Activated naive CD4-positive, alpha-beta T cell treated with anti-CD3 and anti-CD28 coated beads for 36 hours (primary cell): ENCODE measurements around the gene PDZRN3. TPM values are rescaled to one million over a fixed set of nuclear protein-coding genes. Genes with fewer than 3 reads are reported as not detected.

Experiments used
- CTCF ChIA-PET: fragments of 350-600 bp; sonication (Branson Sonifier 250); formaldehyde crosslinking; loops from one replicate; lab custom pipeline; 2021; ENCODE audit warnings: antibody characterized with exemption; lab: Charles Lee
- DNase-seq: peaks from one replicate; pipeline ENCODE4 v3.0.0-alpha.2; 2020
- H3K27ac Mint-ChIP-seq: one replicate; pipeline ENCODE4 v1.8.0; 2021; ENCODE audit warnings: mild to moderate bottlenecking, mixed read lengths
- H3K27me3 Mint-ChIP-seq: one replicate; pipeline ENCODE4 v1.8.0; 2021; ENCODE audit warnings: low read depth, mixed read lengths
- H3K36me3 Mint-ChIP-seq: one replicate; pipeline ENCODE4 v1.8.0; 2021; ENCODE audit warnings: low read depth, mixed read lengths
- H3K4me1 Mint-ChIP-seq: one replicate; pipeline ENCODE4 v1.8.0; 2021; ENCODE audit warnings: low read depth, mixed read lengths
- H3K4me3 Mint-ChIP-seq: one replicate; pipeline ENCODE4 v1.8.0; 2021; ENCODE audit warnings: mild to moderate bottlenecking, moderate library complexity, mixed read lengths
- H3K9me3 Mint-ChIP-seq: one replicate; pipeline ENCODE4 v1.8.0; 2021; ENCODE audit warnings: mixed read lengths
- intact Hi-C: fragments of 100-400 bp; cut with micrococcal nuclease; formaldehyde crosslinking; loops from one replicate; pipeline ENCODE4 v1.15.1; 2023
- total RNA-seq, 2 experiments: library from RNA; stranded (reverse); gene quantifications; one replicate each; pipeline ENCODE4 v1.2.3, GENCODE V29; 2021

Gene PDZRN3
- total RNA-seq, 2 experiments from 2014 or later = not detected

DNA sequence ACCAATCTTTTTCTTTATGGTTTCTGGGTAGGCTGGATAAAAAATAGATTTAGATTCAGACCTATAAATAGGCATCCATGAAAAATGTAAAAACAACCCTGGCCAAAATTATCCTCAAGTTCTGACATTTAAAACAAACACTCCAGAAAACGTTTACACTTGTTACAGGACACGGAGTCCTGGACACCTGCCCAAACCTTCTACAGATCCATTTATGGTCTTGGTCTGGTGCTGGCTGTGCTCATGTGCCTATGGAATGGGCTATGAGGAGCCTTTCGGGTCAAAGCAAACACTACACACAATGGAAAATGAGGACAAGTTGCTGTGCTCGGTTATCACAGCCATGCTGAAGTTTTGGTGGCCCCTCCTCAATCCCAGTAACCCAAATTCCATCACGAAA is 108.1 kb downstream of the PDZRN3 start:
- intact Hi-C loops = no loop called here
- Mint-ChIP-seq H3K9me3 (no peaks in the 10 kb centered on the region), H3K36me3 (no peaks in the 10 kb centered on the region), H3K4me3 (no peak overlapping the region), H3K4me1 (no peaks in the 10 kb centered on the region), H3K27me3 (peaks cover 4% of the 10 kb centered on the region), H3K27ac (no peak overlapping the region)
- DNase-seq = no peak
- CTCF ChIA-PET = no interaction called here

DNA sequence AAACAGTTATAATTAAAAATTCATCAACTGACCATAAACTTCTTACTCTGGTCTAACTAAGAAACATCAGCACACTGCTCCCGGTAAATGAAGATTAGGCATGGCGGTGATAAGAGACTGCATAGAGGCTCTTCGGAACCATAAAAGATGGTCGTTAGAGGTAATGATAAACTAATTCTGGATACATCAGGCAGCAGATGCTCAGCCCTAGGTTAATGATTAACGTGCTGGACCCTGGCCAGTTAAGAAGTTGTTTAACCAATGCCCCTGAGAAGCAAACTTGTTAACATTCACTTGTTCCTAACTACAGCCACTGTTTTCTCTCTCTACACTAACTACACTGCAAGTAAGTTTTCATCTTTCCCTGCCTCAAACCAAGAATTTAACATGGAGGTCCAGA is 111.5 kb downstream of the PDZRN3 start:
- Mint-ChIP-seq H3K9me3 (no peaks in the 10 kb centered on the region), H3K4me1 (no peaks in the 10 kb centered on the region), H3K27ac (no peak overlapping the region), H3K4me3 (no peak overlapping the region), H3K27me3 (no peaks in the 10 kb centered on the region), H3K36me3 (no peaks in the 10 kb centered on the region)
- CTCF ChIA-PET = interaction anchor here (3.1 kb wide), 1 partner anchor 11 kb away, joined by 12 read pairs; no protein-coding TSS in a partner anchor
- no peak for DNase-seq
- intact Hi-C loops = no loop called here

DNA sequence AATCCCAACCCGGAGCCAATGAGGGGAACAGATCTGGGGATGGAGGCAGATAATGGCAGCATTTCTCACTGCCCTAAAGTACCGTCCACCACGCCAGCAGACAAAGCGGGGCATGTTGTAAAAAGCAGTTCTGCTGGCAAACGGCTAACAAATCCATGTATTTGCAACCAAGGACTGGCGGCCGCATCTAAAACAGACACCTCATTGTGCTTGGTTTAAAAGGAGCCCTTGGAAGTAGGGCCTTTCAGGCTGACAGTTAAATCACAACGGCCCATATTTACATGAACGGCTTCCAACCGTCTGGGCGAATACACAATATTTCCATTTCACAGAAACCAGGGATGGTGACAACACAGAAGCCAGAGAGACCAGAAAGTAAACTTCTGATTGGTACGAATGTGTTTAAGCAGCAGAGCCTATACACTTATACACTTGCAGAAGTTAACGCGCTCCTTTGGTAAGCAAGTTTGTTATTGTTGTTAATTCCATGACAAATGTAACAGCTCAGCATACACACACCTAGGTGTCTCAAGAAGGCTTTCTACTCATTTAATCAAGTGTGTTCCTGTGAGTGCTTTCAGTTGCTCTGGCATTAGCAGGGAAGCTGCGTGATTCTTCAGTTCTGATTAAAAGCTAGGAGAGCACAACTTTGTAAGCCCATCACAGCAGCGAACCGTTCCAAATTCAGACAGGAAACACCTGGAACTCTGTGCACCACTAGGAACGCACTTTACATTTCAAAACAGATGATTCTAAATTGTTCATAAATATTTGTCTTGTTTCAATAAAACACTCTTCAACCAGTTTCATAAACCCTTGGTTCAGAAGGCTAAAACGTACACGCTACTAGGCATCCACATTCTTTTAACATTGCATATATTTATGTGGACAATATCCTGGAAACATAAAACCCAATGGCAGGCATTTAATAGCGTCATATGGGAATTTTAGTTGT is 112.9 kb downstream of the PDZRN3 start:
- H3K4me3 Mint-ChIP-seq = no peak overlapping the region
- H3K36me3 Mint-ChIP-seq = no peaks in the 10 kb centered on the region
- H3K9me3 Mint-ChIP-seq = no peaks in the 10 kb centered on the region
- CTCF ChIA-PET = interaction anchor here (0.7 kb wide), 1 partner anchor 1682 kb away, joined by 3 read pairs; no protein-coding TSS in a partner anchor
- no peak for DNase-seq
- intact Hi-C loops = no loop called here
- no peak overlapping the region for H3K27ac Mint-ChIP-seq
- H3K27me3 Mint-ChIP-seq = no peaks in the 10 kb centered on the region
- H3K4me1 Mint-ChIP-seq = no peaks in the 10 kb centered on the region

DNA sequence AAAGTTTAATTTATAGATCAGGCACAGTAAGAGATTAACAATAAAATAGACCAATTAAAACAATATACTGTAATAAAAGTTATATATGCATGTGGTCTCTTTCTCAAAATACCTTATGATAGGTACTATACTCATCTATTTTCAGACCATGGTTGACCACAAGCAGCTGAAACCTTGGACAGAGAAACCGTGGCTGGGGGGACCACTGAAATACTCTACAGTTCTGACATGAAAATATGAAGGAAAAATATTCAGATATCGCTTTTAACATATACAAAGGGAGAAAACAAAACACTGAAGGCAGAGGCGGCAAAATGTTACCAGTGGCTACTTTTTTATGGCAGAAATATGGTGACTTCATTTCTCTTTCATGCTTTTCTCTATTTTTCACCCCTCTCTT is 114.0 kb downstream of the PDZRN3 start:
- H3K27me3 Mint-ChIP-seq = no peaks in the 10 kb centered on the region
- no peak overlapping the region for H3K27ac Mint-ChIP-seq
- no peaks in the 10 kb centered on the region for H3K9me3 Mint-ChIP-seq
- CTCF ChIA-PET = no interaction called here
- H3K4me1 Mint-ChIP-seq = no peaks in the 10 kb centered on the region
- H3K36me3 Mint-ChIP-seq = no peaks in the 10 kb centered on the region
- intact Hi-C loops = no loop called here
- no peak overlapping the region for H3K4me3 Mint-ChIP-seq
- DNase-seq = no peak

DNA sequence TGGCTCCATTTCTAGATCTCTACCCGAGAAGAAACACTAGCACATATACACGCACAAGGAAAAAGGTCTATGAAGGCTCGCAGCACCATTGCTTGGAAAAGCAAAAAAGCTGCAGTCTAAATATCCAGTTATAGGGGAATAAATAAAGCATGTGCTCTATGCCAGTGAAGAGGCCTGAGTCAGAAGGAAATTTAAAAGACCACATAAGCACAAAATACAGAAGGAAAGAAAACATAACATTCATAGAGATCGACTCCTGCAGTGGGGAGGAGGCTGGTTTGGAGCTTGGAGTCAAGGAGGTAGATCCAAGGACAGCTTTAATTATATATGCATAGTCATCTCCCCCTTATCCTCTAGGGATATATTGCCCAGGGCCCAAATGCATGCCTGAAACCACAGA is 114.4 kb downstream of the PDZRN3 start:
- Mint-ChIP-seq H3K9me3 (no peaks in the 10 kb centered on the region), H3K4me1 (no peaks in the 10 kb centered on the region), H3K27ac (no peak overlapping the region), H3K36me3 (no peaks in the 10 kb centered on the region), H3K27me3 (no peaks in the 10 kb centered on the region), H3K4me3 (no peak overlapping the region)
- intact Hi-C loops = no loop called here
- CTCF ChIA-PET = interaction anchor here (0.6 to 0.7 kb wide), 2 partner anchors 17 to 18 kb away, joined by 3 to 5 read pairs; no protein-coding TSS in a partner anchor
- no peak for DNase-seq

DNA sequence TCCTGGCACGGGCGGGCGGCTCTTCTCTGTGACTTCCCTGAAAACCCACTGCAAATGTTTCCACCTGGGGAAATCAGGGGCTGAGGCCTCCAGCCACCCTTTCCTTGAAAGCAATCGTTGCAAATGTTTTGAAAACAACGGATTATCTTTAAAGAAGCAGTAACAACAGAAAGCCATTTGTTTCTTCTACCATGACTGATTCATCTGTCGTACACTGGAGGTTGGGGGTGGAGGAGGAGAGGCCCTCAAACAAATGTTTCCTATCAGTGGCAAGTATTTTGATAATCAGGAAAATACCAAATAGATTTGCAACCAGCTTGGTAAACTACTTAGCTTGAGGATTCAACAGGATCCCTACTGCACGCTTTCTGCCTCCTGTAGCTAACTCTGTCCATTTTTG is 114.9 kb downstream of the PDZRN3 start:
- Mint-ChIP-seq H3K4me1 (no peaks in the 10 kb centered on the region), H3K27ac (no peak overlapping the region), H3K27me3 (no peaks in the 10 kb centered on the region), H3K36me3 (no peaks in the 10 kb centered on the region), H3K4me3 (no peak overlapping the region), H3K9me3 (no peaks in the 10 kb centered on the region)
- intact Hi-C loops = loop anchor here (10.0 kb wide), 2 partner anchors 315 to 1495 kb away; no protein-coding TSS in a partner anchor
- DNase-seq = no peak
- CTCF ChIA-PET = interaction anchor here (0.6 to 0.7 kb wide), 2 partner anchors 17 to 18 kb away, joined by 3 to 5 read pairs; no protein-coding TSS in a partner anchor

DNA sequence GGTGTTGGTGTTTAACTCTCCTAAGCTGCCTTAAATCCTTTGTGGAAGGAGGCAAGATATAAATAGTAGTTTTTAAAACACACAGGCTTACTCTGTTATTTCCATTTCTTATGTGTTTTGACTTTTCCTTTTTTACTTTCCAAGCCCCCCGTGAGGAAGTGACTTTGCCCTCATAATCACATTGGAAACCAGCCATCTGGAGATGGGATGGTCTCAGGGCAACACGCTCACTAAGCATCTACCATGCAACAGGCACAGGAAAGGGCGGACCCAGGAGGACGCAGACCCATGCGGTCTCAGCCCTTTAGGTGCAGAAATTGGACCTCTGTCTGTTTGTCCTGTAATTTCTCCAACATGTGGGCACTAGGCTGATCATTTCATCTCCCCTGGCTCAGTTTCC is 115.7 kb downstream of the PDZRN3 start:
- CTCF ChIA-PET = interaction anchor here (1.2 kb wide), 1 partner anchor 42 kb away, joined by 5 read pairs; no protein-coding TSS in a partner anchor
- no peak overlapping the region for H3K4me3 Mint-ChIP-seq
- intact Hi-C loops = loop anchor here (10.0 kb wide), 2 partner anchors 314 to 1496 kb away; no protein-coding TSS in a partner anchor
- no peaks in the 10 kb centered on the region for H3K36me3 Mint-ChIP-seq
- H3K27me3 Mint-ChIP-seq = no peaks in the 10 kb centered on the region
- no peaks in the 10 kb centered on the region for H3K4me1 Mint-ChIP-seq
- no peak for DNase-seq
- H3K9me3 Mint-ChIP-seq = no peaks in the 10 kb centered on the region
- no peak overlapping the region for H3K27ac Mint-ChIP-seq

DNA sequence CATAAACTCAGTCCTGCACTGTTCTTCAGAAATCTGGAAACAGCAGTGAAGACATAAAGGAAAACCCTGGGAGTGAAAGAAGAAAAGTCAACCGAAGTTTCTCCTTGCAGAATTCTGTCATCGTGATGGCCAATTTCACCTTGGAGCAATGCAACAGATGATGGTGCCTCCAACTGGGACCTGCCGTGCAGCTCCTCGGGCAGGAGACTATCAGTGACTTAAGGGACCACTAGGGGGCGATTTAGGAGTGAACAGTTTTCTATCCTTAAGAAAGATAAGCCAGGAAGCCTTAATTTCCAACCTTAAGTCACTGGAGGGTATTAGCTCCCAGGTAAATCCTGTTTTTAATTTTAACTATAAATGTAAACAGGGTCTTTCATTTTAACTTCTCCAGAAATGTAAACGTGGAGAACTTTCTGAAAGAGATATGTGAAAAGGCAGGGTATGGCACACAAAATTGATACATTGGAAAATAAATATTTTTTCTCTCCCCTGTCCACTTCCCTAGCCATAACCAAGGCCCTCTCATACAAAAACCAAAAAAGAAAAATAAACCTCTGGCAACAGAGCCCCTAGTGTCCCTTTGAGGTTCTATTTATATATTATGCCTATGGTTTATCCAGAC is 116.3 kb downstream of the PDZRN3 start:
- H3K27me3 Mint-ChIP-seq = no peaks in the 10 kb centered on the region
- CTCF ChIA-PET = interaction anchor here (0.6 to 1.2 kb wide), 5 partner anchors 23 to 758 kb away, joined by 3 to 5 read pairs (median 3); no protein-coding TSS in a partner anchor
- no peaks in the 10 kb centered on the region for H3K36me3 Mint-ChIP-seq
- no peaks in the 10 kb centered on the region for H3K4me1 Mint-ChIP-seq
- DNase-seq = peak; percentile 50
- H3K27ac Mint-ChIP-seq = no peak overlapping the region
- H3K4me3 Mint-ChIP-seq = no peak overlapping the region
- no peaks in the 10 kb centered on the region for H3K9me3 Mint-ChIP-seq
- intact Hi-C loops = loop anchor here (1.0 to 10.0 kb wide), 3 partner anchors 314 to 1496 kb away; no protein-coding TSS in a partner anchor

DNA sequence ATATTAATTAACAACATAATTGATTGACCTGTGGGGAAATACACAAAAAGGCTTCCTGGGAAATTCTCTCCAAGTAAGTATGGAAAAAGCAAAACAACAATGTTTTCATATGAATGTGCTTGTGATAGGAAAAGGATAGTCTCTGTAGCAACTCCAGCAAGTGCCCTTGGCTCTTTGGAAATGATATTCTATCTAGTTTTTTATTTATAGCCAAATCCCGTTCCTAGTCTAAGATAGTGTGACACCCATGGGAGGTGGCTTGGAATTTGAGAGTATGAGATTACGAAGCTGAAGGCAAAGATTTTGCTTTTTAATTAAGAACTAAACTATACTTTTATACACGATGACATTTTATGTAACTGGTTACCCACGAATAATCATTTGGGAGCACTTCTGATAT is 119.9 kb downstream of the PDZRN3 start:
- Mint-ChIP-seq H3K4me3 (no peak overlapping the region), H3K9me3 (no peaks in the 10 kb centered on the region), H3K27me3 (peaks cover 6% of the 10 kb centered on the region), H3K36me3 (no peaks in the 10 kb centered on the region), H3K4me1 (no peaks in the 10 kb centered on the region), H3K27ac (no peak overlapping the region)
- intact Hi-C loops = loop anchor here (5.0 to 10.0 kb wide), 3 partner anchors 310 to 1500 kb away; no protein-coding TSS in a partner anchor
- CTCF ChIA-PET = interaction anchor here (1.2 kb wide), 1 partner anchor 403 kb away, joined by 3 read pairs; no protein-coding TSS in a partner anchor
- DNase-seq = no peak

DNA sequence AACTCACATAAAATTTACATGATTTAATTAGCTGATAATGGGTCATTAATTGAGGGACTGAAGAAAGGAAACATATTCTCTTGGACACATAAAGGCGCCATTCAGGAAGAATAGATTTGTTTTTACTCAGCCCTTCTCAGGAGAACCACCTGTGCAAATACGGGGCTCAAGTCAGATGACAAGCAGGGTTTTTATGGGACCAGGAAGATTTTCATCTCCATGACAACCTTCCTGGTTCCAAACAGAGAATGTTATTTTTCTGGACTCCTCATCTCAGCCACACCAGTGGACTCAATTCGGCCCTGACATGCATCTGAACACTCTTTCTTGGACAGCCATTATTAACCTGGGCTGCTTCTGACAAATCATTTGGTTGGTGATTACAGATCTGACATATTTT is 120.5 kb downstream of the PDZRN3 start:
- Mint-ChIP-seq H3K9me3 (no peaks in the 10 kb centered on the region), H3K27me3 (peaks cover 8% of the 10 kb centered on the region), H3K27ac (no peak overlapping the region), H3K4me3 (no peak overlapping the region), H3K4me1 (no peaks in the 10 kb centered on the region), H3K36me3 (no peaks in the 10 kb centered on the region)
- intact Hi-C loops = loop anchor here (5.0 to 10.0 kb wide), 3 partner anchors 309 to 1501 kb away; no protein-coding TSS in a partner anchor
- DNase-seq = no peak
- CTCF ChIA-PET = interaction anchor here (2.6 to 4.2 kb wide), 2 partner anchors 17 to 403 kb away, joined by 7 to 38 read pairs; no protein-coding TSS in a partner anchor

DNA sequence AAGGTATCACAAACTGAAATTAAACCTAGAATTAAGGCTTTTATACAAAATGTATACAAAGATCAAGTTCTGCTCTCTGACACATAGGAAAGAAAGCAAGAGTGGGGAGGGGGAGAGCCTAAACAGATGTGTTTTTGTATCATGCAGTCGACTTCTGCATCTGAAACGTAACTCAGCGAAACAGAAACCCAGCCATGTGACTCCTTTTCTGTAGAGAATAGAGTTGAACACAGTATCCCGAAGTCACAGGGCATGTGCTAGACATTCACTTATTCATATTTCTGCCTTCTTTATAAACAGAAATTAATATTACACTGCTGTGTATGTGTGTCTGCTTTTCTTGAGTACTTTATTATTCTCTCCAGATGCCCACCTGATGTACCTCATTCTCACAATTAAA is 121.0 kb downstream of the PDZRN3 start:
- no peak for DNase-seq
- no peaks in the 10 kb centered on the region for H3K36me3 Mint-ChIP-seq
- peaks cover 8% of the 10 kb centered on the region for H3K27me3 Mint-ChIP-seq
- intact Hi-C loops = loop anchor here (2.0 to 10.0 kb wide), 4 partner anchors 49 to 1501 kb away; no protein-coding TSS in a partner anchor
- no peaks in the 10 kb centered on the region for H3K9me3 Mint-ChIP-seq
- no peak overlapping the region for H3K4me3 Mint-ChIP-seq
- no peak overlapping the region for H3K27ac Mint-ChIP-seq
- CTCF ChIA-PET = interaction anchor here (1.8 to 4.2 kb wide), 3 partner anchors 14 to 403 kb away, joined by 7 to 38 read pairs (median 8); no protein-coding TSS in a partner anchor
- H3K4me1 Mint-ChIP-seq = no peaks in the 10 kb centered on the region
